Stomach (tissue), 4 donors: ENCODE data around the gene OLFML1.

Experiments used
- EP300 ChIP-seq: sonication (generic); formaldehyde crosslinking; IDR thresholded peaks from one replicate; pipeline ENCODE4 v1.6.1; 2017; ENCODE audit warnings: antibody characterized with exemption
- POLR2A ChIP-seq, 4 donors: fragments of 450-650 bp; IDR thresholded peaks; one replicate each; pipeline ENCODE4 v1.6.1; 2016; ENCODE audit warnings: antibody characterized with exemption in 4 of 4, control low read depth in 2 of 4, mild to moderate bottlenecking in 1 of 4, moderate library complexity in 1 of 4
- POLR2AphosphoS5 ChIP-seq, 3 donors: sonication (generic); formaldehyde crosslinking; IDR thresholded peaks; one replicate each; pipeline ENCODE4 v1.6.1; 2016; ENCODE audit warnings: antibody characterized with exemption in 3 of 3
- TF ChIP-seq, protein P1 (sequence below), 7 experiments: fragments of 450-650 bp in 4 of 7; fragments of 200-600 bp in 3 of 7; sonication (generic) in 3 of 7; IDR thresholded peaks; one replicate each; pipeline ENCODE4 v1.5.1; 2016 to 2019; ENCODE audit warnings: antibody characterized with exemption in 7 of 7, control low read depth in 2 of 7, mild to moderate bottlenecking in 1 of 7

DNA sequence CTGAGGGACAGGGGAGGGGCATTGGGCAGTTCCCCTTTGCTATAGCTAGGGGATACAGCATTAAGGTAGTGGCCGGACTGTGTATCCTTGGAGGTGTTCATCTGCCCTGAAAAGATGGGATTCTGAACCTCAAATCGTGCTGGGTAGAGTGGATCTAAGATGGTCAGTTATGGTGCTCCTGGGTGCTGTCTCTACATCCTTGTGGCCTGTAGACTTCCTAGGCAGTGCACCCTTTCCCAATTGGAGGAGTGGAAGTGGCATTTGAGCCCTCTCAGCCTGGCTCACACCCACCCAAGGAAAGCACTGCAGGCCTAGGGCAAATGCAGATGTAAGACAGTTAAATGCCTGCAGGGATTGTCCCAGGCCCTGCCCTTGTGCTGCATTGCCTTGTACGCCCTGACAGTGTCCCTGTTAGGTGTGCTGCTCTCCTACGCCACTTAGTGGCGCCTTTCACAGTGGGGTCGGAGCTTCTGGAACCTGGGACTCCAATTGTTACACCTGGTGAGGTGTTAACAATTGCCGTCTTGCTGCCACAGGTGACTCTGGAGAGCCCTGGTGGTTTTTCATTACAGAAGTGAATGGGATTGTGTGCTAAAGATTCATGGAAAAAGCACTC is 63.5 kb downstream of the OLFML1 start:
- TF ChIP-seq POLR2AphosphoS5 (IDR thresholded peaks at IDR 0.05) (no peak), POLR2A (IDR thresholded peaks at IDR 0.05) (no peak), EP300 (no peak)
- TF ChIP-seq, protein P1, sequence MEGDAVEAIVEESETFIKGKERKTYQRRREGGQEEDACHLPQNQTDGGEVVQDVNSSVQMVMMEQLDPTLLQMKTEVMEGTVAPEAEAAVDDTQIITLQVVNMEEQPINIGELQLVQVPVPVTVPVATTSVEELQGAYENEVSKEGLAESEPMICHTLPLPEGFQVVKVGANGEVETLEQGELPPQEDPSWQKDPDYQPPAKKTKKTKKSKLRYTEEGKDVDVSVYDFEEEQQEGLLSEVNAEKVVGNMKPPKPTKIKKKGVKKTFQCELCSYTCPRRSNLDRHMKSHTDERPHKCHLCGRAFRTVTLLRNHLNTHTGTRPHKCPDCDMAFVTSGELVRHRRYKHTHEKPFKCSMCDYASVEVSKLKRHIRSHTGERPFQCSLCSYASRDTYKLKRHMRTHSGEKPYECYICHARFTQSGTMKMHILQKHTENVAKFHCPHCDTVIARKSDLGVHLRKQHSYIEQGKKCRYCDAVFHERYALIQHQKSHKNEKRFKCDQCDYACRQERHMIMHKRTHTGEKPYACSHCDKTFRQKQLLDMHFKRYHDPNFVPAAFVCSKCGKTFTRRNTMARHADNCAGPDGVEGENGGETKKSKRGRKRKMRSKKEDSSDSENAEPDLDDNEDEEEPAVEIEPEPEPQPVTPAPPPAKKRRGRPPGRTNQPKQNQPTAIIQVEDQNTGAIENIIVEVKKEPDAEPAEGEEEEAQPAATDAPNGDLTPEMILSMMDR (IDR thresholded peaks at IDR 0.05) = peak in 5 of 7 experiments; percentile 27 to 54 (median 48)
